Mesodermal cell (in vitro differentiated cells): ENCODE measurements around the gene FLT3LG.
A peak's percentile ranks its signal among the peaks of the same experiment; 100 is the strongest.

Experiments
- H3K27ac ChIP-seq: 2 replicates; pipeline ENCODE4 v1.7.0; 2013; ENCODE audit warnings: mild to moderate bottlenecking, low read depth, low read length, moderate library complexity; ENCODE audit not compliant: severe bottlenecking
- H3K36me3 ChIP-seq: 2 replicates; pipeline ENCODE4 v1.7.1; 2013; ENCODE audit warnings: mild to moderate bottlenecking, low read length, moderate library complexity; ENCODE audit not compliant: control insufficient read depth, insufficient read depth
- H3K4me1 ChIP-seq: one replicate; pipeline ENCODE4 v1.7.1; 2013; ENCODE audit warnings: mild to moderate bottlenecking, low read length; ENCODE audit not compliant: insufficient read depth, control insufficient read depth, poor library complexity, severe bottlenecking
- H3K4me3 ChIP-seq: 2 replicates; pipeline ENCODE4 v1.7.0; 2013; ENCODE audit warnings: low read length, control low read depth, mild to moderate bottlenecking; ENCODE audit not compliant: insufficient read depth, poor library complexity, severe bottlenecking; ENCODE audit errors: extremely low read depth
- H3K9me3 ChIP-seq: 2 replicates; pipeline ENCODE4 v1.7.1; 2013; ENCODE audit warnings: mild to moderate bottlenecking, low read length, moderate library complexity; ENCODE audit not compliant: control insufficient read depth
- WGBS, 2 experiments: methylation state at CpG; one replicate each; pipeline ENCODE4 v1.1.5; 2013; ENCODE audit warnings: missing lambda C conversion rate in 2 of 2; ENCODE audit not compliant: insufficient coverage in 2 of 2; 5-methylcytosine and 5-hydroxymethylcytosine counted together

Gene FLT3LG

GRCh38 chr19:49475995-49476880 lies 2.2 kb downstream of the FLT3LG start:
- H3K4me1 ChIP-seq = peaks cover 8% of the 10 kb centered on the region
- H3K27ac ChIP-seq = no peak overlapping the region
- no peaks in the 10 kb centered on the region for H3K36me3 ChIP-seq
- no peaks in the 10 kb centered on the region for H3K9me3 ChIP-seq
- H3K4me3 ChIP-seq = no peak overlapping the region
- 27 to 46% methylated on average over 11 to 22 of the region's 27 CpGs for WGBS, 2 experiments

- no peaks in the 10 kb centered on the region for H3K9me3 ChIP-seq
- H3K36me3 ChIP-seq = no peaks in the 10 kb centered on the region
- no peaks in the 10 kb centered on the region for H3K4me1 ChIP-seq
- 87 to 91% methylated on average over 5 to 12 of the region's 14 CpGs for WGBS, 2 experiments
- H3K27ac ChIP-seq = no peak overlapping the region
- H3K4me3 ChIP-seq = no peak overlapping the region
Measured at GRCh38 chr19:49479975-49480628, 6.1 kb downstream of the FLT3LG start.

GRCh38 chr19:49481020-49481683 lies 7.1 kb downstream of the FLT3LG start:
- H3K27ac ChIP-seq = no peak overlapping the region
- WGBS, 2 experiments = 86 to 95% methylated on average over 3 to 5 of the region's 7 CpGs
- H3K4me1 ChIP-seq = no peaks in the 10 kb centered on the region
- H3K9me3 ChIP-seq = no peaks in the 10 kb centered on the region
- no peaks in the 10 kb centered on the region for H3K36me3 ChIP-seq
- no peak overlapping the region for H3K4me3 ChIP-seq

- peaks cover 11% of the 10 kb centered on the region for H3K4me1 ChIP-seq
- H3K9me3 ChIP-seq = no peaks in the 10 kb centered on the region
- WGBS, 2 experiments = 91 to 97% methylated on average over 7 of the region's 7 CpGs
- no peak overlapping the region for H3K4me3 ChIP-seq
- peaks cover 37% of the 10 kb centered on the region for H3K36me3 ChIP-seq
- H3K27ac ChIP-seq = no peak overlapping the region
Measured at GRCh38 chr19:49486232-49486631, 12.2 kb downstream of the FLT3LG start.

- peak overlapping the region; percentile 49 for H3K27ac ChIP-seq
Measured at GRCh38 chr19:49486710-49487276, 12.8 kb downstream of the FLT3LG start.

GRCh38 chr19:49487277-49488045 lies 13.4 kb downstream of the FLT3LG start, which contains the start of gene RPL13A:
RPL13A (plus strand) TSS chr19:49487608; CDS start chr19:49487630, 22 bp downstream.
- 0 to 1% methylated on average over 53 to 55 of the region's 57 CpGs for WGBS, 2 experiments
- peak within 1 kb of the TSS; percentile 91 for H3K27ac ChIP-seq
- no peaks in the 10 kb centered on the region for H3K9me3 ChIP-seq
- H3K4me3 ChIP-seq = peak within 1 kb of the TSS; percentile 100
- H3K4me1 ChIP-seq = peaks cover 11% of the 10 kb centered on the region
- H3K36me3 ChIP-seq = peaks cover 49% of the 10 kb centered on the region

More at GRCh38 chr19:49486710-49487276, 12.8 kb downstream of the FLT3LG start:
- no peak overlapping the region for H3K4me3 ChIP-seq
- peaks cover 11% of the 10 kb centered on the region for H3K4me1 ChIP-seq
- peaks cover 42% of the 10 kb centered on the region for H3K36me3 ChIP-seq
- H3K9me3 ChIP-seq = no peaks in the 10 kb centered on the region
- WGBS, 2 experiments = 46 to 63% methylated on average over 13 to 19 of the region's 23 CpGs

GRCh38 chr19:49488046-49488862 lies 14.2 kb downstream of the FLT3LG start:
- Histone ChIP-seq H3K4me1 (peaks cover 11% of the 10 kb centered on the region), H3K27ac (peak overlapping the region; percentile 91), H3K4me3 (peak overlapping the region; percentile 100), H3K9me3 (no peaks in the 10 kb centered on the region), H3K36me3 (peaks cover 56% of the 10 kb centered on the region)
- 1% methylated on average over 22 to 24 of the region's 26 CpGs for WGBS, 2 experiments

GRCh38 chr19:49488863-49489537 lies 15.0 kb downstream of the FLT3LG start:
- Histone ChIP-seq H3K36me3 (peaks cover 56% of the 10 kb centered on the region), H3K9me3 (no peaks in the 10 kb centered on the region), H3K4me1 (peaks cover 11% of the 10 kb centered on the region), H3K4me3 (peak overlapping the region; percentile 100), H3K27ac (peak overlapping the region; percentile 91)
- 15 to 28% methylated on average over 9 to 11 of the region's 15 CpGs for WGBS, 2 experiments

GRCh38 chr19:49489601-49490167 lies 15.7 kb downstream of the FLT3LG start:
- Histone ChIP-seq H3K4me3 (peak overlapping the region; percentile 100), H3K9me3 (no peaks in the 10 kb centered on the region), H3K36me3 (peaks cover 56% of the 10 kb centered on the region), H3K27ac (peak overlapping the region; percentile 91), H3K4me1 (peaks cover 11% of the 10 kb centered on the region)
- WGBS, 2 experiments = 86 to 88% methylated on average over 12 to 14 of the region's 15 CpGs
